Psoas muscle (tissue), 8 donors: ENCODE data around the gene SVOPL. TPM values are rescaled to one million over a fixed set of nuclear protein-coding genes. Genes with fewer than 3 reads are reported as not detected.

Experiments used
- ATAC-seq, 4 donors: fragments of 200-7000 bp; cut with Tn5 transposase; one replicate each; pipeline ENCODE4 v1.9.1; 2020; ENCODE audit warnings: moderate library complexity in 3 of 4, mild to moderate bottlenecking in 2 of 4
- DNase-seq, 2 donors: peaks; one replicate each; pipeline ENCODE4 v3.0.0-alpha.2; 2020
- H3K27ac ChIP-seq: fragments of 200-600 bp; one replicate; pipeline ENCODE4 v1.8.0; 2022
- H3K27me3 ChIP-seq, 3 donors: fragments of 200-600 bp in 1 of 3; one replicate each; pipeline versions ENCODE4 v1.6.1 to v1.8.0; 2013 to 2022; ENCODE audit warnings: low read length in 2 of 3, mild to moderate bottlenecking in 2 of 3, moderate library complexity in 1 of 3; ENCODE audit not compliant: insufficient read depth in 3 of 3
- H3K36me3 ChIP-seq, 2 donors: fragments of 200-600 bp in 1 of 2; one replicate each; pipeline versions ENCODE4 v1.6.1 to v1.8.0; 2013 to 2022; ENCODE audit warnings: low read depth in 1 of 2, mild to moderate bottlenecking in 1 of 2, moderate library complexity in 1 of 2; ENCODE audit not compliant: insufficient read depth in 1 of 2
- H3K4me1 ChIP-seq: fragments of 200-600 bp; one replicate; pipeline ENCODE4 v1.8.0; 2022
- H3K4me3 ChIP-seq: fragments of 200-600 bp; one replicate; pipeline ENCODE4 v1.8.0; 2022; ENCODE audit warnings: mild to moderate bottlenecking
- H3K9me3 ChIP-seq: fragments of 200-600 bp; one replicate; pipeline ENCODE4 v1.8.0; 2022
- CTCF ChIP-seq: fragments of 200-600 bp; IDR thresholded peaks from one replicate; pipeline ENCODE4 v1.8.0; 2022; ENCODE audit warnings: antibody characterized with exemption
- WGBS, 3 donors: extraction: QIAGEN DNeasy Blood & Tissue Kit; methylation state at CpG; one replicate each; pipeline versions ENCODE4 v1.1.6 to v1.1.7; 2013; 5-methylcytosine and 5-hydroxymethylcytosine counted together
- intact Hi-C, 2 donors: fragments of 100-400 bp; cut with DNase I; formaldehyde crosslinking; loops; one replicate each; pipeline versions ENCODE4 v1.11.0 to v1.14.2; 2022
- polyA plus RNA-seq, 3 donors: library from polyadenylated mRNA; stranded (reverse); fragments of 200-250 nt; gene quantifications; one replicate each; pipeline ENCODE4 v1.2.3, GENCODE V29; 2013
- total RNA-seq, 4 donors: library from RNA; stranded (reverse); fragmentation: NEBNext Ultra II Directional in 2 of 4; extraction: Animal tissue kit (Norgen Biotek cat#: 25700) in 2 of 4; gene quantifications; one replicate each; pipeline versions ENCODE4 v1.2.1 to v1.2.4, GENCODE V29; 2021 to 2023
- donor health status: healthy with polysubstance abuse.
- donor health status: DM: no; HTN: no; CAD: no; lungs with moderate emphysema.
- donor health status: Bipolar disorder and iron deficiency.
- donor health status: healthy.
- donor health status: DM: yes; HTN: yes; CAD: no.
- donor health status: DM: no; HTN: no; CAD: no.
- donor health status: DM: no; HTN: no; CAD: no.
- donor health status: DM: yes; HTN: yes; CAD: no.

The SVOPL gene
- total and polyA plus RNA-seq, 7 donors, result 0.01 TPM; not detected in 6

GRCh38 chr7:138551102-138551501 is 150.1 kb downstream of the SVOPL start:
- H3K36me3 ChIP-seq, result peaks cover 7 to 57% of the 10 kb centered on the region in 2 donors
- WGBS, 3 donors, result 91 to 97% (median 94%) methylated on average over 3 of the region's 3 CpGs
- intact Hi-C loops, result no loop called here

GRCh38 chr7:138550337-138550736 is 150.8 kb downstream of the SVOPL start:
- no peak for ATAC-seq
- H3K9me3 ChIP-seq, result no peaks in the 10 kb centered on the region
- no peak overlapping the region for H3K4me3 ChIP-seq
- H3K36me3 ChIP-seq, result peaks cover 4 to 50% of the 10 kb centered on the region in 2 donors
- WGBS, 3 donors, result 95 to 99% (median 98%) methylated on average over 3 of the region's 3 CpGs
- H3K4me1 ChIP-seq, result no peaks in the 10 kb centered on the region
- DNase-seq, result no peak
- no peak for TF ChIP-seq CTCF
- no peaks in the 10 kb centered on the region for H3K27me3 ChIP-seq
- no peak overlapping the region for H3K27ac ChIP-seq
- intact Hi-C loops, result no loop called here

More at GRCh38 chr7:138551102-138551501, 150.1 kb downstream of the SVOPL start:
- Histone ChIP-seq H3K27ac (no peak overlapping the region), H3K4me1 (no peaks in the 10 kb centered on the region), H3K4me3 (no peak overlapping the region), H3K9me3 (peaks cover under 1% of the 10 kb centered on the region), H3K27me3 (no peaks in the 10 kb centered on the region)
- ATAC-seq (no peak), DNase-seq (no peak)
- TF ChIP-seq CTCF, result no peak

- Histone ChIP-seq H3K27me3 (no peaks in the 10 kb centered on the region), H3K4me3 (no peak overlapping the region), H3K9me3 (no peaks in the 10 kb centered on the region), H3K4me1 (no peaks in the 10 kb centered on the region), H3K27ac (no peak overlapping the region), H3K36me3 (peaks cover 4 to 37% of the 10 kb centered on the region in 2 donors)
- WGBS, 3 donors, result 93 to 98% (median 96%) methylated on average over 1 of the region's 1 CpG
- no peak for TF ChIP-seq CTCF
- no peak for ATAC-seq
- intact Hi-C loops, result no loop called here
- DNase-seq, result no peak
These were observed 152.1 kb downstream of the SVOPL start for GRCh38 chr7:138549082-138549481.

- Histone ChIP-seq H3K36me3 (peaks cover 0 to 27% of the 10 kb centered on the region in 2 donors), H3K27ac (no peak overlapping the region), H3K9me3 (no peaks in the 10 kb centered on the region), H3K27me3 (no peaks in the 10 kb centered on the region), H3K4me1 (no peaks in the 10 kb centered on the region), H3K4me3 (no peak overlapping the region)
- intact Hi-C loops, result no loop called here
- 97 to 99% (median 99%) methylated on average over 2 of the region's 2 CpGs for WGBS, 3 donors
- ATAC-seq (no peak), DNase-seq (no peak)
- TF ChIP-seq CTCF, result no peak
These were observed 154.3 kb downstream of the SVOPL start for GRCh38 chr7:138546829-138547228.

GRCh38 chr7:138546064-138546619 is 155.0 kb downstream of the SVOPL start:
- no peak for ATAC-seq
- Histone ChIP-seq H3K4me1 (no peaks in the 10 kb centered on the region), H3K27ac (no peak overlapping the region), H3K4me3 (no peak overlapping the region), H3K9me3 (no peaks in the 10 kb centered on the region), H3K27me3 (no peaks in the 10 kb centered on the region), H3K36me3 (peaks cover 0 to 25% of the 10 kb centered on the region in 2 donors)
- DNase-seq, result no peak
- no peak for TF ChIP-seq CTCF
- 67 to 70% (median 68%) methylated on average over 5 of the region's 5 CpGs for WGBS, 3 donors
- intact Hi-C loops, result no loop called here
